Heart left ventricle (tissue), 13 donors: ENCODE results near the gene CENPV.

Experiments
- CTCF ChIP-seq, 12 donors: fragments of 200-600 bp; sonication (generic) in 4 of 12; IDR thresholded peaks; one replicate each; pipeline versions ENCODE4 v1.5.0 to v1.8.0; 2018 to 2022; ENCODE audit warnings: antibody characterized with exemption in 12 of 12, mild to moderate bottlenecking in 5 of 12
- POLR2A ChIP-seq, 2 donors: fragments of 450-650 bp; IDR thresholded peaks; one replicate each; pipeline ENCODE4 v1.6.1; 2017; ENCODE audit warnings: antibody characterized with exemption in 2 of 2, mild to moderate bottlenecking in 2 of 2, moderate library complexity in 2 of 2
- donor health status: ischemic (EF 13 %, LVEDD 7.1; RV severe dilation, severe dysfunction).
- donor health status: DM: no; HTN: yes; CAD: no.
- donor health status: DM: no; HTN: no; CAD: no.
- donor health status: ischemic (EF 25% LVEDD 6.9; RV normal size, moderate dysfunction).
- donor health status: ischemic (EF 25% LVEDD 5.7; RV mildly dilated, moderate dysfunction).
- donor health status: ischemic (EF 35%, LVEDD 5.7; RV mildly dilated, moderate dysfunction).
- donor health status: nonischemic (EF 11% LVEDD 7.7; RV severe dilation, severe dysfunction).
- donor health status: DM: yes; HTN: yes; CAD: no.
- donor health status: PGD.
- donor health status: ischemic (EF 29% LVEDD 5.4; RV normal size, mild dysfunction).
- donor health status: nonischemic (EF 23%, LVEDD 6.1; RV moderate dilation, normal function).

GRCh38 chr17:16383772-16384287 lies 30.6 kb upstream of the CENPV start:
- no peak for TF ChIP-seq CTCF (IDR thresholded peaks at IDR 0.05)
- no peak for TF ChIP-seq POLR2A (IDR thresholded peaks at IDR 0.05)
